Esophagus muscularis mucosa (tissue), 4 donors: ENCODE measurements around the gene LAMA1. TPM values are rescaled to one million over a fixed set of nuclear protein-coding genes. Genes with fewer than 3 reads are reported as not detected.
"Not testable (repeated sequence)": the region's sequence is repeated elsewhere in the genome, so short reads cannot be mapped to it uniquely, and the experiment has no call there.

ENCODE experiments used
- DNase-seq: peaks from one replicate; pipeline ENCODE4 v3.0.0-alpha.2; 2017; ENCODE audit errors: extremely low spot score
- H3K27ac ChIP-seq, 4 donors: fragments of 200-600 bp; sonication (generic); replicated peaks in 1 of 4; 1 replicate in 3 of 4; 2 replicates in 1 of 4; pipeline ENCODE4 v1.5.1; 2016 to 2019; ENCODE audit warnings: mild to moderate bottlenecking in 1 of 4
- H3K27me3 ChIP-seq, 4 donors: fragments of 200-600 bp; sonication (generic); one replicate each; pipeline versions ENCODE4 v1.5.1 to v1.6.0; 2016 to 2019
- H3K36me3 ChIP-seq, 4 donors: fragments of 200-600 bp; sonication (generic); one replicate each; pipeline ENCODE4 v1.5.1; 2016 to 2019
- H3K4me1 ChIP-seq, 4 donors: fragments of 200-600 bp; sonication (generic); one replicate each; pipeline ENCODE4 v1.5.1; 2016 to 2019
- H3K4me3 ChIP-seq, 4 donors: fragments of 200-600 bp; sonication (generic); 1 replicate in 2 of 4; 2 replicates in 2 of 4; pipeline ENCODE4 v1.5.1; 2016 to 2019; ENCODE audit warnings: mild to moderate bottlenecking in 4 of 4, moderate library complexity in 1 of 4
- H3K9me3 ChIP-seq, 4 donors: fragments of 200-600 bp; sonication (generic); 1 replicate in 3 of 4; 2 replicates in 1 of 4; pipeline ENCODE4 v1.5.1; 2016 to 2019
- EP300 ChIP-seq: sonication (generic); formaldehyde crosslinking; IDR thresholded peaks from one replicate; pipeline ENCODE4 v1.6.1; 2017; ENCODE audit warnings: antibody characterized with exemption
- POLR2A ChIP-seq: fragments of 450-650 bp; IDR thresholded peaks from one replicate; pipeline ENCODE4 v1.6.1; 2017; ENCODE audit warnings: antibody characterized with exemption, moderate library complexity, mild to moderate bottlenecking, low read depth
- POLR2AphosphoS5 ChIP-seq, 2 donors: sonication (generic); formaldehyde crosslinking; IDR thresholded peaks; one replicate each; pipeline ENCODE4 v1.6.1; 2017; ENCODE audit warnings: antibody characterized with exemption in 2 of 2
- WGBS: methylation state at CpG from one replicate; pipeline ENCODE4 v1.1.5; 2018; 5-methylcytosine and 5-hydroxymethylcytosine counted together
- intact Hi-C: fragments of 100-400 bp; cut with DNase I; formaldehyde crosslinking; loops from one replicate; pipeline ENCODE4 v1.15.1; 2023
- total RNA-seq, 4 donors: library from RNA; depleted of rRNA; stranded (reverse); fragments of >200 nt; gene quantifications; one replicate each; pipeline versions ENCODE4 v1.1.0 to v1.2.1, GENCODE V29; 2016
- TF ChIP-seq, protein P1 (sequence below), 3 experiments: fragments of 200-600 bp in 2 of 3; fragments of 450-650 bp in 1 of 3; sonication (generic) in 2 of 3; IDR thresholded peaks; one replicate each; pipeline ENCODE4 v1.5.1; 2017 to 2019; ENCODE audit warnings: antibody characterized with exemption in 3 of 3, mild to moderate bottlenecking in 2 of 3, moderate library complexity in 1 of 3

The LAMA1 gene
- total RNA-seq, 4 donors from 2014 or later: 0.17 to 0.69 (median 0.37) TPM

DNA sequence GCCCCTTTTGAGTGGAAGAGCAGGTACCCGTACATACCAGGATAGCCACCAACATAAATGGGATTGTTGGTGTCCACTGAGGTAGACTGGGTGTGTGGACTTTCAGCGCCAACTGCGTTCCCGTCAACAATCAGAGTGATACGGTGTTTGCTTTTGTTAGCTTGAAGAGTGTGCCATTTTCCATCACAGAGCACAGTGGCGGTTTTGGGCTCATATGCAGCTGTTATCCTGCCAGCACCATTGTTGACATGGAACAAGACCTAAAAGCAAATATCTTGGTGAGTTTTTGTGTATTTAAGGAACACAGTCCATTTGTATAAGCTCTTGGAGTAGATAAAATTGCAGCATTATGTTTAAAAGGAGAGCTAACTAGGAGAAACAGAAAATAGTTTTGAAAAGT is 174.5 kb downstream of the LAMA1 start:
- H3K9me3 ChIP-seq: no peaks in the 10 kb centered on the region
- no peaks in the 10 kb centered on the region for H3K36me3 ChIP-seq
- peaks cover 0 to 7% (median 0%) of the 10 kb centered on the region in 4 donors for H3K27me3 ChIP-seq
- intact Hi-C loops: no loop called here
- DNase-seq: no peak
- no peak overlapping the region for H3K27ac ChIP-seq
- no peak for TF ChIP-seq POLR2AphosphoS5 (IDR thresholded peaks at IDR 0.05)
- TF ChIP-seq, protein P1, sequence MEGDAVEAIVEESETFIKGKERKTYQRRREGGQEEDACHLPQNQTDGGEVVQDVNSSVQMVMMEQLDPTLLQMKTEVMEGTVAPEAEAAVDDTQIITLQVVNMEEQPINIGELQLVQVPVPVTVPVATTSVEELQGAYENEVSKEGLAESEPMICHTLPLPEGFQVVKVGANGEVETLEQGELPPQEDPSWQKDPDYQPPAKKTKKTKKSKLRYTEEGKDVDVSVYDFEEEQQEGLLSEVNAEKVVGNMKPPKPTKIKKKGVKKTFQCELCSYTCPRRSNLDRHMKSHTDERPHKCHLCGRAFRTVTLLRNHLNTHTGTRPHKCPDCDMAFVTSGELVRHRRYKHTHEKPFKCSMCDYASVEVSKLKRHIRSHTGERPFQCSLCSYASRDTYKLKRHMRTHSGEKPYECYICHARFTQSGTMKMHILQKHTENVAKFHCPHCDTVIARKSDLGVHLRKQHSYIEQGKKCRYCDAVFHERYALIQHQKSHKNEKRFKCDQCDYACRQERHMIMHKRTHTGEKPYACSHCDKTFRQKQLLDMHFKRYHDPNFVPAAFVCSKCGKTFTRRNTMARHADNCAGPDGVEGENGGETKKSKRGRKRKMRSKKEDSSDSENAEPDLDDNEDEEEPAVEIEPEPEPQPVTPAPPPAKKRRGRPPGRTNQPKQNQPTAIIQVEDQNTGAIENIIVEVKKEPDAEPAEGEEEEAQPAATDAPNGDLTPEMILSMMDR (IDR thresholded peaks at IDR 0.05): no peak
- no peak for TF ChIP-seq POLR2A
- TF ChIP-seq EP300: no peak
- 92% methylated on average over 6 of the region's 6 CpGs for WGBS
- H3K4me1 ChIP-seq: no peaks in the 10 kb centered on the region
- H3K4me3 ChIP-seq: no peak overlapping the region

GRCh38 chr18:6942742-6943141 is 174.9 kb downstream of the LAMA1 start:
- Histone ChIP-seq H3K36me3 (no peaks in the 10 kb centered on the region), H3K27ac (no peak overlapping the region), H3K4me1 (no peaks in the 10 kb centered on the region), H3K9me3 (no peaks in the 10 kb centered on the region), H3K27me3 (peaks cover 0 to 7% (median 0%) of the 10 kb centered on the region in 4 donors), H3K4me3 (no peak overlapping the region)
- intact Hi-C loops: no loop called here
- no peak for TF ChIP-seq EP300
- no peak for TF ChIP-seq POLR2AphosphoS5 (IDR thresholded peaks at IDR 0.05)
- TF ChIP-seq POLR2A: no peak
- TF ChIP-seq, protein P1 (IDR thresholded peaks at IDR 0.05): no peak
- 90% methylated on average over 3 of the region's 3 CpGs for WGBS
- DNase-seq: no peak

GRCh38 chr18:6941996-6942395 is 175.6 kb downstream of the LAMA1 start:
- Histone ChIP-seq H3K9me3 (no peaks in the 10 kb centered on the region), H3K4me3 (no peak overlapping the region), H3K27me3 (peaks cover 0 to 2% (median 0%) of the 10 kb centered on the region in 4 donors), H3K4me1 (no peaks in the 10 kb centered on the region), H3K27ac (no peak overlapping the region), H3K36me3 (no peaks in the 10 kb centered on the region)
- 53% methylated on average over 11 of the region's 11 CpGs for WGBS
- intact Hi-C loops: no loop called here
- TF ChIP-seq POLR2A (no peak), EP300 (no peak), POLR2AphosphoS5 (IDR thresholded peaks at IDR 0.05) (no peak)
- TF ChIP-seq, protein P1 (IDR thresholded peaks at IDR 0.05): no peak
- no peak for DNase-seq

DNA sequence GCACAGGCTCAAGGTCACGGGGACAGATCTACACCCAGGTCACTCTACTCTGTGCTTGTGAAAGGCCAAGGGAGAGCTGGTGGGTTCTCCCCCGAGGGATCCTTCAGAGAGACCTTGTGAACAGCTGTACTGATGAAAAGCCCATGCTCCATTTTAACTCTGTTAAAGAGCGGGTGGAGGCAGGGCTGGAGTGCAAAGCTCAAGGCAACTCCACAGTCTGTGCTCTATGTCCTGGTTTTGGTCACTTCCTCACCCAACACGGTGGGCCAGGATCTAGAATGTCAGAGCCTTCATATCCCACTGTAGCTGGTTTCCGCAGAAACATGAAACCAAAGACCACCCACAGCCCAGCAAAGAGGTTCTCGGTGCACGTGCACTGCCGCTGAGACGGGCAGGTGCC is 177.1 kb downstream of the LAMA1 start:
- Histone ChIP-seq H3K27me3 (no peaks in the 10 kb centered on the region), H3K4me1 (no peaks in the 10 kb centered on the region), H3K9me3 (no peaks in the 10 kb centered on the region), H3K27ac (no peak overlapping the region), H3K36me3 (no peaks in the 10 kb centered on the region), H3K4me3 (no peak overlapping the region)
- no peak for TF ChIP-seq POLR2AphosphoS5 (IDR thresholded peaks at IDR 0.05)
- WGBS: 92% methylated on average over 8 of the region's 9 CpGs
- DNase-seq: no peak
- intact Hi-C loops: no loop called here

- no peak for DNase-seq
- TF ChIP-seq EP300: no peak
- no peak for TF ChIP-seq POLR2A
- Histone ChIP-seq H3K9me3 (no peaks in the 10 kb centered on the region), H3K4me1 (no peaks in the 10 kb centered on the region), H3K27me3 (no peaks in the 10 kb centered on the region), H3K36me3 (no peaks in the 10 kb centered on the region), H3K27ac (no peak overlapping the region), H3K4me3 (no peak overlapping the region)
- 91% methylated on average over 4 of the region's 4 CpGs for WGBS
- intact Hi-C loops: no loop called here
These were observed 177.6 kb downstream of the LAMA1 start for GRCh38 chr18:6939972-6940371.

GRCh38 chr18:6938403-6938802 is 179.2 kb downstream of the LAMA1 start:
- 63% methylated on average over 2 of the region's 2 CpGs for WGBS
- H3K4me3 ChIP-seq, H3K4me1 ChIP-seq, H3K9me3 ChIP-seq, H3K36me3 ChIP-seq, H3K27ac ChIP-seq, DNase-seq, intact Hi-C loops, H3K27me3 ChIP-seq: not testable (repeated sequence)
